ENCODE measurements around the gene GATA6. TPM values are rescaled to one million over a fixed set of nuclear protein-coding genes. Genes with fewer than 3 reads are reported as not detected.

GATA6 gene
- polyA plus RNA-seq, 1 experiment, result 1.5 TPM

DNA sequence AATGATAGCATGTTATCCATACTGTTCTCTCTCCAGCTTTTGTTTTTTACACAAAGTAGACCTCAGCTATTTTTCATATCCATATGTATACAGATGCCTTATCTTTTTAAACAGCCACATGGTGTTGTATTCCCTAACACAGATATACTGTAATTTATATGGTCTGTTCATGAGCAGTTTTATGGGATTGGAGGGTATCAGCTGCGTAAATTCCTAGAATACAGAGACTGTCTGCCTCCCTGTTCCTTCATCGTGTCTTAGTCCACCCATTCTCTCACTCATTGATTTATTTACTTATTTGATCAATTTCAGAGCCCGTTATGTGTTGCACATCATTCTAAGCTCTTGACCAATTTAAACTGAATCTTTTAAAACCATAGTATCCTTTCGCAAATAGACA lies 80.6 kb downstream of the GATA6 start:
- POLR2A ChIA-PET, result no interaction called here
- H3K27ac ChIP-seq (ENCODE audit: low read depth, low read length), result no peak overlapping the region
- TF ChIP-seq CTCF (IDR thresholded peaks at IDR 0.05; ENCODE audit: low read depth, low read length), result no peak
- H3K9me3 ChIP-seq (ENCODE audit: control insufficient read depth, insufficient read depth, low read length), result no peaks in the 10 kb centered on the region; the same call in 1 of the 2 replicates
- H3K4me3 ChIP-seq (ENCODE audit: low read depth, low read length), result no peak overlapping the region
- H3K27me3 ChIP-seq (ENCODE audit: control insufficient read depth, insufficient read depth, low read length), result peaks cover 31% of the 10 kb centered on the region
- CTCF ChIA-PET, result no interaction called here
- DNase-seq (ENCODE audit: low read depth, low spot score), result no peak

- ChIA-PET CTCF (no interaction called here), POLR2A (no interaction called here)
- H3K27me3 ChIP-seq (ENCODE audit: control insufficient read depth, insufficient read depth, low read length), result peaks cover 26% of the 10 kb centered on the region
- no peak overlapping the region for H3K4me3 ChIP-seq (ENCODE audit: low read depth, low read length)
- TF ChIP-seq CTCF (IDR thresholded peaks at IDR 0.05; ENCODE audit: low read depth, low read length), result no peak
- H3K27ac ChIP-seq (ENCODE audit: low read depth, low read length), result no peak overlapping the region
- DNase-seq (ENCODE audit: low read depth, low spot score), result no peak
- H3K9me3 ChIP-seq (ENCODE audit: control insufficient read depth, insufficient read depth, low read length), result no peaks in the 10 kb centered on the region; the same call in 1 of the 2 replicates
These were observed 81.2 kb downstream of the GATA6 start for GRCh38 chr18:22250591-22250996.

Small RNA genes within 50 kb of the gene (small RNA-seq; reads per million reads assigned to genes)
- gene RNU6-702P (ENCODE audit: insufficient read length, low read depth), result not detected
- gene RNU6ATAC20P (ENCODE audit: insufficient read length, low read depth), result not detected

Other genes starting within 250 kb of the GATA6 start
- 0.05 TPM in 1 of 2 replicates, not detected in the other for gene CTAGE1, start 248.3 kb downstream of the GATA6 start, polyA plus RNA-seq (2011; rRNA removed)

Data from AG04450 (cell line).